GM18505 (cell line): ENCODE data around the gene NOL3.

Experiments
- ATAC-seq: cut with Tn5 transposase; IDR thresholded peaks from one replicate; pipeline ENCODE4 v1.9.1; 2021; ENCODE audit not compliant: unreplicated experiment
- POLR2A ChIP-seq: IDR thresholded peaks from 4 replicates; pipeline ENCODE4 v1.6.1; 2011; ENCODE audit warnings: borderline replicate concordance; ENCODE audit not compliant: insufficient read depth, insufficient read length; ENCODE audit errors: extremely low read depth

The NOL3 gene

DNA sequence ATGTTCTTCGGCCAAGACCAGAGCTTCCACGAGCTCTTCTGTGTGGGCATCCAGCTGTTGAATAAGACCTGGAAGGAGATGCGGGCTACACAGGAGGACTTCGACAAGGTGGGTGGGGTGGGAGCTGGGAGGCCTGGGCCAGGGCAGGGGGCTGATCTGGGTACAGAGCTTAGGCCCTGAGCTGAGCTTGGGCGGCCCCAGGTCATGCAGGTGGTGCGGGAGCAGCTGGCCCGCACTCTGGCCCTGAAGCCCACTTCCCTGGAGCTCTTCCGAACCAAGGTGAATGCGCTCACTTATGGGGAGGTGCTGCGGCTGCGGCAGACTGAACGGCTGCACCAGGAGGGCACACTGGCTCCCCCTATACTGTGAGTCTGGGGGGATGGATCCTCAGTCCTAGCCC lies 32.1 kb downstream of the NOL3 start:
- ATAC-seq, result no peak
- no peak for TF ChIP-seq POLR2A

GRCh38 chr16:67202956-67203493 lies 32.7 kb downstream of the NOL3 start:
- no peak for ATAC-seq

DNA sequence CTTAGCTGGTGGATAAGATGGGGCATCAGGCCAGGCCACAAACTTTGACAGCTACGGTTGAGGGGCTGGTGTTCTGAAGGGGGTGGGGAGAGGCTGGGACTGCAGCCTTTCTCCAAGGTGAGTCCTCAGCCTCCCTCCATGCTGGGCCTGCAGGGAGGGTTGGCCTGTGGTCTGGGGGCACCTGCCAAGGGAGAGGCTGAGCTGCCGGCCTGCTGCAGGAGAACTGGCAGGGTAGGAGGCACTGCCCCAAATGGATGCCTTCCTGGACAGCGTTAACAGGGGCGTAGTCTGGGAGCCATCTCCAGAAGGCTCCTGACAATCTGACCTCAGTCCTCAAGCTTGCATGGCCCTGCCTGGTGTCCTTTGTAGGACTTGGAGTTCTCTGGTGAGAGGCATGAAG lies 33.7 kb downstream of the NOL3 start:
- no peak for TF ChIP-seq POLR2A
- ATAC-seq, result no peak

More at GRCh38 chr16:67202956-67203493, 32.7 kb downstream of the NOL3 start:
- TF ChIP-seq POLR2A, result no peak

DNA sequence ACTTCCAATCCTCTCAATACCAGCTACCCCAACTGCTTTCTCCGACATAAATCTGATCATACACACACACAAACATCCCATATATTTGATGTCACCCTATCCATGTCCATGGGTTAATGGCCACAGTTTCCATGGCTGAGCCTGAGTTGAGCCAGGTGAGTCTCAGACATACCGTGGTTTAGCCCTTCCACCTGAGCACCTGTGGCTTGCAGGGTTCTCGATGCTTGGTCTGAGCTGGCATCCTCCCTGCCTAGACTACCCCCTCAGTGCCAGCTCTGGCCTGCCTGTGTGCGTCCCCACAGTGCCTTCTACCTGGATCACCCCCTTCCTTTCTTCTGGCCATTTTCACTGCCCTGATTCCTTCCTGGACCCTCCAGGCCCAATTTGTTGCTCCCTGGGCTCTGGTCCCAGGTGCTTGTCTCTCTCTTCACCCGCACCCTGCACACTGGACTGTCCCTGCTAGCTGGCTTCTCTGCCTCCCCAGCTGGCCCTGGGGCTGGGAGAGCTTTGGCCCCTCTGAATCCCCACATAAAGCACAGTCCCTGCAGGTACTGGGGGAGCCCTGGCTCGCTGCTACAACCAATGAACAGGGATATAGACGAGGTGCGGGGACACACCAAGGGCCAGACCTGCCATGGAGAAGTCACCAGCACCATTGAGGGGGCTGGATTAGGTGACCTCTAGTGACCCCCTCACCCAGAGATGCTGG lies 35.9 kb downstream of the NOL3 start:
- TF ChIP-seq POLR2A, result no peak
- ATAC-seq, result no peak

- no peak for TF ChIP-seq POLR2A
- no peak for ATAC-seq
Measured at GRCh38 chr16:67206838-67207248, 36.5 kb downstream of the NOL3 start.

DNA sequence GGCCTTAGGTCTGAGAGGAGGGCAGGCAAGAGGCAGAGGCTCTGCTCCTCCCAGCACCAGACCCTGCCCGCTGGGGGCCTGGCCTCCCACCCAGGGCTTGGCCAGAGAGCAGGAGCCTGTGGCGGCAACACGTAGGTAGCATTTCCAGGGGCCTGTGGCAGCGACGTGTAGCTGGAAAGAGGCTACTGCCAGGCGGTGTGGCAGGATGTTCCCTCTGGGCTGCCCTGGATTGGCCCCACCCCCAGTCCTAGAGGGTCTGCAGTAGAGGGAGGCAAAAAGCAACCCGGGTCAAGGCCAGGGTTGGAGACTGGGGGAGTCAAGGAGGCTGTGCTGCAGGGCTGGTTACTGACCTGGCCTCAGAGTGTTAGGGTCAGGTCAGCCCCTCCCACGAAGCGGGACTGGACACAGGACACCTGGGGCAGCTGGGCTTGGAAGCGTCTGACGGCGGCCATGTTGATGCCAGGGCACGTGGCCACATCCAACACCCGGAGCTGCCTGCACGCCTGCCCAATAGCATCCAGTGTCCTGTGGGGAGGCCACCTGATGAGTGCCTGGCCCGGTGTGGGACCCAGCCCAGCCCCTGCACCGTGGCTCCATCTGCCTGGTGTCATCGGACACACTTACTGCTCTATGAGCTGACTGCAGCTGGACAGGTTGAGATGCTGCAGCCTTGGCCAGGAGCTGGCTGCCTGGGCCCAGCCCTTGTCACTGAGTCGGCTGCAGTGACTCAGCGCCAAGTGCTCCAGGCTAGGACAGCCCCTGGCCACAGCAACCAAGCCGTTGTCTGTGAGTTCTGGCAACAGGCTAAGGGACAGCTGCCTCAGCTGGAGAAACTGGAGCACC lies 37.1 kb downstream of the NOL3 start:
- no peak for ATAC-seq
- TF ChIP-seq POLR2A, result no peak

DNA sequence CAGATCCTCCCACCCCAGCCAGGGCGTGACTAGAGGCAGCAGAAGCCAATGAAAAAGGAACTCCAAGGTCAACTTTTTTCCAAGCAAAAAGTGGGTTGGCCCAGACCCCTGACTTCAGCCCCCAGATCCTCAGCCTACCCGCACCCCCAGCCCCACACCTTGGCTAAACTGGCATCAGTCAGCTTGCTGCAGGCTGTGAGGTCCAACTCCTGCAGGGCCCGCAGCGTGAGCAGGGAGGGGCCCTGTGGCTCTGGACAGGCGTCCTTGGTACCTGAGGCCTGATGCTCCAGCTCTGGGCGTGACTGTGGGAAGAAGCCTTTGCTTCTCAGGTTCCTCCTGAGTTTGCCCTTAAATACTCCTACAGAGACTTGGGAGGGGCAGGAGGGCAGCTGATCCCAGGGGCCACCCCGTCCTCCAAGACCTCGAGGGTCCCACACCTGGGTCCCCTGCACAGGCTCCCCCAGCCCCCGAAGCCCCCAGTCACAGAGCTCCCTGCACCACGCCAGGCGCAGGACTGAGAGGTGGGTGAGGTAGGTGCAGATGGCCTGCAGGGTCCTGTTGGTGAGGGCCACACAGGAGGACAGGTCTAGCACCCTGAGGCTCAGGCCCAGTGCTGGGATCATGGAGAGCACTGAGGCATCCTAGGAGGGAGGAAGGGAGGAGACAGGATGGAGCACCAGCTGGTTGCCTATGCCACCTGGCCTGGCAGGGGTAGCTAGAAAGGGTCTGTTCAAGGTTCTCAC lies 38.0 kb downstream of the NOL3 start:
- no peak for ATAC-seq
- no peak for TF ChIP-seq POLR2A

- no peak for TF ChIP-seq POLR2A
- no peak for ATAC-seq
Measured at GRCh38 chr16:67209565-67209964, 39.2 kb downstream of the NOL3 start.

GRCh38 chr16:67210069-67210937 lies 40.0 kb downstream of the NOL3 start:
- TF ChIP-seq POLR2A, result no peak
- ATAC-seq, result no peak

GRCh38 chr16:67211674-67212073 lies 41.3 kb downstream of the NOL3 start:
- ATAC-seq, result no peak
- TF ChIP-seq POLR2A, result no peak

DNA sequence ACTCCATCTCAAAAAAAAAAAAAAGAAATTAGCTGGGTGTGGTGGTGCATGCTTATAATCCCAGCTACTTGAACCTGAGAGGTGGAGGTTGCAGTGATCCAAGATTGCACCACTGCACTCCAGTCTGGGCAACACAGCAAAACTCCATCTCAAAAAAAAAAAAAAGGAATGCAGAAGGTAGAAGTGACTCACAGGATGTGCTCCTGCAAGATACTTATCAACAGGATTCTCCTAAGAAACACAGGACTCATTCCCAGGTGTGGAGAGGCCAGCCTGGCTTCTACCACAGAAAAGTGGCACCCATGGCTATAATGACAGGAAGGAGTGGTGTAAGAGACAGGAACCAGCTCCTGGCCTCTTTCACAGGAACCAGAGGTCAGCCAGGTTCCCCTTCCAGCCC lies 42.4 kb downstream of the NOL3 start:
- TF ChIP-seq POLR2A, result no peak
- no peak for ATAC-seq
